GM21360 (cell line): Measurements from ENCODE around the gene TIMMDC1.
A peak's percentile ranks its signal among the peaks of the same experiment; 100 is the strongest.

Experiments
- ATAC-seq: cut with Tn5 transposase; IDR thresholded peaks from one replicate; pipeline ENCODE4 v1.9.1; 2021; ENCODE audit warnings: mild to moderate bottlenecking, moderate library complexity; ENCODE audit not compliant: unreplicated experiment

TIMMDC1 gene

GRCh38 chr3:119498186-119499011 is at the start of gene TIMMDC1:
TIMMDC1 (plus strand) TSS chr3:119498547; CDS start chr3:119498734, 187 bp downstream.
- peak; percentile 97 for ATAC-seq

- ATAC-seq = no peak
Observed at GRCh38 chr3:119453822-119454221, 44.5 kb upstream of the TIMMDC1 start.

GRCh38 chr3:119456469-119456868 is 41.9 kb upstream of the TIMMDC1 start:
- no peak for ATAC-seq

GRCh38 chr3:119457246-119457645 is 41.1 kb upstream of the TIMMDC1 start:
- no peak for ATAC-seq

- ATAC-seq = peak; percentile 95
Observed at GRCh38 chr3:119463171-119464169, 34.9 kb upstream of the TIMMDC1 start, which contains the start of gene TMEM39A. TMEM39A (minus strand) TSS chr3:119463615; CDS start chr3:119462074, 1,541 bp downstream.

- ATAC-seq = no peak
Observed at GRCh38 chr3:119468041-119468440, 30.3 kb upstream of the TIMMDC1 start.

- ATAC-seq = no peak
Observed at GRCh38 chr3:119469418-119470189, 28.7 kb upstream of the TIMMDC1 start.

GRCh38 chr3:119470866-119471265 is 27.5 kb upstream of the TIMMDC1 start:
- no peak for ATAC-seq

- ATAC-seq = no peak
Observed at GRCh38 chr3:119481079-119481478, 17.3 kb upstream of the TIMMDC1 start.

- ATAC-seq = no peak
Observed at GRCh38 chr3:119483101-119483500, 15.2 kb upstream of the TIMMDC1 start.

GRCh38 chr3:119485563-119485962 is 12.8 kb upstream of the TIMMDC1 start:
- ATAC-seq = no peak

GRCh38 chr3:119490153-119490552 is 8.2 kb upstream of the TIMMDC1 start:
- no peak for ATAC-seq

GRCh38 chr3:119492128-119492527 is 6.2 kb upstream of the TIMMDC1 start:
- ATAC-seq = no peak

GRCh38 chr3:119492810-119493209 is 5.5 kb upstream of the TIMMDC1 start:
- no peak for ATAC-seq

- ATAC-seq = no peak
Observed at GRCh38 chr3:119494597-119494996, 3.8 kb upstream of the TIMMDC1 start.

- no peak for ATAC-seq
Observed at GRCh38 chr3:119497820-119498185, 544 bp upstream of the TIMMDC1 start.

- no peak for ATAC-seq
Observed at GRCh38 chr3:119500265-119500664, 1.9 kb downstream of the TIMMDC1 start.

- ATAC-seq = no peak
Observed at GRCh38 chr3:119500901-119501300, 2.6 kb downstream of the TIMMDC1 start.

- no peak for ATAC-seq
Observed at GRCh38 chr3:119506631-119507030, 8.3 kb downstream of the TIMMDC1 start.

GRCh38 chr3:119507404-119507803 is 9.1 kb downstream of the TIMMDC1 start:
- no peak for ATAC-seq
